ENCODE results near the gene HPN. TPM values are rescaled to one million over a fixed set of nuclear protein-coding genes. Genes with fewer than 3 reads are reported as not detected.

The HPN gene
- total and polyA plus RNA-seq, 10 of the 15 experiments (the other 5 are each of a cell fraction or from before 2014, with no cell fraction given): 0.21 to 0.35 TPM; not detected in 8

- no peak for TF ChIP-seq TAF1 (IDR thresholded peaks at IDR 0.05; ENCODE audit: borderline replicate concordance, low read depth, low read length)
- TF ChIP-seq EED (IDR thresholded peaks at IDR 0.05; ENCODE audit: low read depth): no peak
- no peak for TF ChIP-seq SIX5 (IDR thresholded peaks at IDR 0.05; ENCODE audit: low read depth, low read length, severe bottlenecking)
Observed at GRCh38 chr19:35075202-35076025, 33.9 kb downstream of the HPN start (continued).

DNA sequence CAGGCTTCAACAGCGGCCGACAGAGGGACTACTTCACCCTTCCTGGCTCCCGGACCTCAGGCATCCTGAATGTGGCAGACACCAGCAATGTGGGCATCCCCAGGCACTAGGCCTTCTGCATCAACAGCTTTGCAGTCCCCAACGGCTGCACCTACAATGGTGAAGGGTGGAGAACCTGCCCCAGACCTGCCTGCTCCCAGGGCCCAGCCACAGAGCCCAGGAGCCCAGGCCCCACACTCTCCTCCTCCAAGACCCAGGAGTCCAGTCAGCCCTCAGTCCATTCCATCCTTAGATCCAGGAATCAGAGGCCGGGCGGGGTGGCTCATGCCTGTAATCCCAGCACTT, 34.5 kb downstream of the HPN start:
- intact Hi-C loops (cut with micrococcal nuclease; ENCODE audit: unreplicated experiment): no loop called here
- H4K20me1 ChIP-seq (ENCODE audit: control insufficient read depth, insufficient read depth): no peaks in the 10 kb centered on the region
- H3K9ac ChIP-seq (ENCODE audit: control insufficient read depth, insufficient read depth, low read length): no peak overlapping the region
- CTCF ChIA-PET: no interaction called here
- H2AFZ ChIP-seq (ENCODE audit: control insufficient read depth, low read depth, low read length): no peak overlapping the region
- no peak overlapping the region for H3K4me2 ChIP-seq (ENCODE audit: control insufficient read depth, insufficient read depth)
- POLR2A ChIA-PET: interaction anchor here (1.0 kb wide), 1 partner anchor 138 kb away, joined by 4 read pairs; no protein-coding TSS in a partner anchor
- WGBS (ENCODE audit: insufficient coverage, insufficient replicate concordance, low lambda C conversion rate, missing lambda C conversion rate): 24% methylated on average over 6 of the region's 6 CpGs
- H3K4me1 ChIP-seq (ENCODE audit: control insufficient read depth, insufficient read depth, low read length): no peaks in the 10 kb centered on the region
- BruUV-seq (replicated peaks): no TSS peak
- FAIRE-seq (no peak), DNase-seq (ENCODE audit: low read depth, low spot score) (no peak), ATAC-seq (no peak)
- RAD21 ChIA-PET (ENCODE audit: unreplicated experiment): no interaction called here
- no peak for TF ChIP-seq MTA3 (IDR thresholded peaks at IDR 0.05; ENCODE audit: borderline replicate concordance, low read length)
- no peak for TF ChIP-seq CREB1 (IDR thresholded peaks at IDR 0.05; ENCODE audit: low read depth)
- TF ChIP-seq, protein P1, sequence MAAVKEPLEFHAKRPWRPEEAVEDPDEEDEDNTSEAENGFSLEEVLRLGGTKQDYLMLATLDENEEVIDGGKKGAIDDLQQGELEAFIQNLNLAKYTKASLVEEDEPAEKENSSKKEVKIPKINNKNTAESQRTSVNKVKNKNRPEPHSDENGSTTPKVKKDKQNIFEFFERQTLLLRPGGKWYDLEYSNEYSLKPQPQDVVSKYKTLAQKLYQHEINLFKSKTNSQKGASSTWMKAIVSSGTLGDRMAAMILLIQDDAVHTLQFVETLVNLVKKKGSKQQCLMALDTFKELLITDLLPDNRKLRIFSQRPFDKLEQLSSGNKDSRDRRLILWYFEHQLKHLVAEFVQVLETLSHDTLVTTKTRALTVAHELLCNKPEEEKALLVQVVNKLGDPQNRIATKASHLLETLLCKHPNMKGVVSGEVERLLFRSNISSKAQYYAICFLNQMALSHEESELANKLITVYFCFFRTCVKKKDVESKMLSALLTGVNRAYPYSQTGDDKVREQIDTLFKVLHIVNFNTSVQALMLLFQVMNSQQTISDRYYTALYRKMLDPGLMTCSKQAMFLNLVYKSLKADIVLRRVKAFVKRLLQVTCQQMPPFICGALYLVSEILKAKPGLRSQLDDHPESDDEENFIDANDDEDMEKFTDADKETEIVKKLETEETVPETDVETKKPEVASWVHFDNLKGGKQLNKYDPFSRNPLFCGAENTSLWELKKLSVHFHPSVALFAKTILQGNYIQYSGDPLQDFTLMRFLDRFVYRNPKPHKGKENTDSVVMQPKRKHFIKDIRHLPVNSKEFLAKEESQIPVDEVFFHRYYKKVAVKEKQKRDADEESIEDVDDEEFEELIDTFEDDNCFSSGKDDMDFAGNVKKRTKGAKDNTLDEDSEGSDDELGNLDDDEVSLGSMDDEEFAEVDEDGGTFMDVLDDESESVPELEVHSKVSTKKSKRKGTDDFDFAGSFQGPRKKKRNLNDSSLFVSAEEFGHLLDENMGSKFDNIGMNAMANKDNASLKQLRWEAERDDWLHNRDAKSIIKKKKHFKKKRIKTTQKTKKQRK (IDR thresholded peaks at IDR 0.05; ENCODE audit: low read depth, low read length): no peak
- no peak for TF ChIP-seq EGR1 (IDR thresholded peaks at IDR 0.05; ENCODE audit: borderline replicate concordance in 1 of 2, low read depth in 2 of 2, low read length in 2 of 2)
- no peak for TF ChIP-seq POU2F2 (IDR thresholded peaks at IDR 0.05; ENCODE audit: borderline replicate concordance, low read depth, low read length)
- TF ChIP-seq, protein P2, sequence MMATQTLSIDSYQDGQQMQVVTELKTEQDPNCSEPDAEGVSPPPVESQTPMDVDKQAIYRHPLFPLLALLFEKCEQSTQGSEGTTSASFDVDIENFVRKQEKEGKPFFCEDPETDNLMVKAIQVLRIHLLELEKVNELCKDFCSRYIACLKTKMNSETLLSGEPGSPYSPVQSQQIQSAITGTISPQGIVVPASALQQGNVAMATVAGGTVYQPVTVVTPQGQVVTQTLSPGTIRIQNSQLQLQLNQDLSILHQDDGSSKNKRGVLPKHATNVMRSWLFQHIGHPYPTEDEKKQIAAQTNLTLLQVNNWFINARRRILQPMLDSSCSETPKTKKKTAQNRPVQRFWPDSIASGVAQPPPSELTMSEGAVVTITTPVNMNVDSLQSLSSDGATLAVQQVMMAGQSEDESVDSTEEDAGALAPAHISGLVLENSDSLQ (IDR thresholded peaks at IDR 0.05): no peak
- TF ChIP-seq, protein P3, sequence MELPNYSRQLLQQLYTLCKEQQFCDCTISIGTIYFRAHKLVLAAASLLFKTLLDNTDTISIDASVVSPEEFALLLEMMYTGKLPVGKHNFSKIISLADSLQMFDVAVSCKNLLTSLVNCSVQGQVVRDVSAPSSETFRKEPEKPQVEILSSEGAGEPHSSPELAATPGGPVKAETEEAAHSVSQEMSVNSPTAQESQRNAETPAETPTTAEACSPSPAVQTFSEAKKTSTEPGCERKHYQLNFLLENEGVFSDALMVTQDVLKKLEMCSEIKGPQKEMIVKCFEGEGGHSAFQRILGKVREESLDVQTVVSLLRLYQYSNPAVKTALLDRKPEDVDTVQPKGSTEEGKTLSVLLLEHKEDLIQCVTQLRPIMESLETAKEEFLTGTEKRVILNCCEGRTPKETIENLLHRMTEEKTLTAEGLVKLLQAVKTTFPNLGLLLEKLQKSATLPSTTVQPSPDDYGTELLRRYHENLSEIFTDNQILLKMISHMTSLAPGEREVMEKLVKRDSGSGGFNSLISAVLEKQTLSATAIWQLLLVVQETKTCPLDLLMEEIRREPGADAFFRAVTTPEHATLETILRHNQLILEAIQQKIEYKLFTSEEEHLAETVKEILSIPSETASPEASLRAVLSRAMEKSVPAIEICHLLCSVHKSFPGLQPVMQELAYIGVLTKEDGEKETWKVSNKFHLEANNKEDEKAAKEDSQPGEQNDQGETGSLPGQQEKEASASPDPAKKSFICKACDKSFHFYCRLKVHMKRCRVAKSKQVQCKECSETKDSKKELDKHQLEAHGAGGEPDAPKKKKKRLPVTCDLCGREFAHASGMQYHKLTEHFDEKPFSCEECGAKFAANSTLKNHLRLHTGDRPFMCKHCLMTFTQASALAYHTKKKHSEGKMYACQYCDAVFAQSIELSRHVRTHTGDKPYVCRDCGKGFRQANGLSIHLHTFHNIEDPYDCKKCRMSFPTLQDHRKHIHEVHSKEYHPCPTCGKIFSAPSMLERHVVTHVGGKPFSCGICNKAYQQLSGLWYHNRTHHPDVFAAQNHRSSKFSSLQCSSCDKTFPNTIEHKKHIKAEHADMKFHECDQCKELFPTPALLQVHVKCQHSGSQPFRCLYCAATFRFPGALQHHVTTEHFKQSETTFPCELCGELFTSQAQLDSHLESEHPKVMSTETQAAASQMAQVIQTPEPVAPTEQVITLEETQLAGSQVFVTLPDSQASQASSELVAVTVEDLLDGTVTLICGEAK (IDR thresholded peaks at IDR 0.05; ENCODE audit: borderline replicate concordance): no peak
- SMC1A ChIA-PET (ENCODE audit: uncharacterized antibody, unreplicated experiment): no interaction called here
- H3K27ac ChIP-seq (ENCODE audit: control insufficient read depth, insufficient read depth): no peak overlapping the region
- H3K36me3 ChIP-seq (ENCODE audit: control insufficient read depth in 2 of 2, insufficient read depth in 2 of 2, low read length in 1 of 2): no peaks in the 10 kb centered on the region
- peaks cover 0 to 1% of the 10 kb centered on the region in 2 experiments; a peak in 1 of 4 replicates for H3K27me3 ChIP-seq (replicated peaks in 1 of 2; ENCODE audit: control insufficient read depth in 2 of 2, insufficient read depth in 2 of 2, low read length in 1 of 2)
- no peak overlapping the region for H3K4me3 ChIP-seq
- in situ Hi-C loops (cut with MboI): no loop called here
- H3K9me3 ChIP-seq (replicated peaks; ENCODE audit: control insufficient read depth, insufficient read depth, low read length): no peaks in the 10 kb centered on the region
- no peaks in the 10 kb centered on the region for H3K79me2 ChIP-seq (ENCODE audit: control insufficient read depth, insufficient read depth, low read length)
